NOMO-1 treated with dmso at 0.1 percent for 144 hours (cell line): ENCODE data around the gene ZBTB46.

Source experiments
- DNase-seq: peaks from one replicate; lab custom pipeline; 2025; ENCODE audit not compliant: unreplicated experiment; lab: John Stamatoyannopoulos, UW

The ZBTB46 gene

GRCh38 chr20:63768591-63769515 lies 62.2 kb downstream of the ZBTB46 start:
- no peak for DNase-seq

GRCh38 chr20:63767886-63768285 lies 63.2 kb downstream of the ZBTB46 start:
- DNase-seq: no peak

- no peak for DNase-seq
Observed at GRCh38 chr20:63767456-63767855, 63.6 kb downstream of the ZBTB46 start.

GRCh38 chr20:63766695-63767426 lies 64.2 kb downstream of the ZBTB46 start:
- no peak for DNase-seq

- DNase-seq: no peak
Observed at GRCh38 chr20:63765902-63766301, 65.2 kb downstream of the ZBTB46 start.

GRCh38 chr20:63765082-63765873 lies 65.8 kb downstream of the ZBTB46 start:
- no peak for DNase-seq

GRCh38 chr20:63759377-63759901 lies 71.6 kb downstream of the ZBTB46 start:
- no peak for DNase-seq

- DNase-seq: no peak
Observed at GRCh38 chr20:63758152-63758551, 72.9 kb downstream of the ZBTB46 start.

GRCh38 chr20:63756648-63756991 lies 74.4 kb downstream of the ZBTB46 start:
- no peak for DNase-seq

- no peak for DNase-seq
Observed at GRCh38 chr20:63755933-63756647, 75.0 kb downstream of the ZBTB46 start.

- DNase-seq: no peak
Observed at GRCh38 chr20:63754008-63754407, 77.1 kb downstream of the ZBTB46 start.

GRCh38 chr20:63753381-63753780 lies 77.7 kb downstream of the ZBTB46 start:
- DNase-seq: no peak

GRCh38 chr20:63752411-63753101 lies 78.5 kb downstream of the ZBTB46 start:
- no peak for DNase-seq

GRCh38 chr20:63751471-63752271 lies 79.4 kb downstream of the ZBTB46 start:
- DNase-seq: no peak

GRCh38 chr20:63750807-63751470 lies 80.1 kb downstream of the ZBTB46 start:
- no peak for DNase-seq

- no peak for DNase-seq
Observed at GRCh38 chr20:63749597-63750508, 81.2 kb downstream of the ZBTB46 start.

GRCh38 chr20:63748934-63749270 lies 82.2 kb downstream of the ZBTB46 start:
- DNase-seq: no peak
